Upper lobe of left lung (tissue), 4 donors: ENCODE results near the gene RMND5A.

Experiments used
- EP300 ChIP-seq, 4 donors: sonication (generic); formaldehyde crosslinking; IDR thresholded peaks; one replicate each; pipeline ENCODE4 v1.5.1; 2017; ENCODE audit warnings: antibody characterized with exemption in 4 of 4, control low read depth in 2 of 4
- POLR2A ChIP-seq, 4 donors: fragments of 450-650 bp; IDR thresholded peaks; one replicate each; pipeline ENCODE4 v1.5.1; 2016 to 2017; ENCODE audit warnings: antibody characterized with exemption in 4 of 4, mild to moderate bottlenecking in 2 of 4
- POLR2AphosphoS5 ChIP-seq, 2 donors: sonication (generic); formaldehyde crosslinking; IDR thresholded peaks; one replicate each; pipeline ENCODE4 v1.5.1; 2017; ENCODE audit warnings: antibody characterized with exemption in 2 of 2
- TF ChIP-seq, protein P1 (sequence below), 6 experiments: fragments of 450-650 bp in 4 of 6; fragments of 200-600 bp in 2 of 6; sonication (generic) in 2 of 6; IDR thresholded peaks; one replicate each; pipeline ENCODE4 v1.5.1; 2016 to 2019; ENCODE audit warnings: antibody characterized with exemption in 6 of 6

DNA sequence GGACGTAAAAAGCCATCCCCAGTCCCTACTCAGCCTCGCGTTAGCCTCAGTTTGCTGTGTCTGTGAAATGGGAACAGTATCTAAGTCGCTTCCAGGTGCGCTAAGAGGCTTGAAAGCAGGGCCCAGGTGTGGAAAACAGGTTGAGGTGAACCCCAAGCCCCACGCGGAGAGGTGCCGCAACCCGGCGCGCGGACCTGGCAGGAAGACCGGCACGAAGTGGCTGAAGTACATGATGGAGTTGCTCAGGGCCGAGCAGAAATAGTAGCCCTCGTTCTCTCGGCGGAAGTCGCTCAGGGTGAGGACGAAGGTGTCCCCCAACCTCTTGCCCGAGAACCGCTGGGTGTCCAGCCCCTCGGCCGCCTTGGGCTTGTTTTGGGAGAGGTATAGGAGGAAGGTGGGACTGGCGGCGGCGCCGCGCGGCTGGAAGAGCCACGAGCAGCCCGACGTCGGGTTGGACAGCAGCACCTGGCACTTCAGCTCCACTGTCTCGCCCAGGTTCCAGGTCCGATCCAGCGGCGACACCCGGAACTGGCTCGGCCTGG lies 70.1 kb downstream of the RMND5A start:
- TF ChIP-seq POLR2AphosphoS5 (IDR thresholded peaks at IDR 0.05) = no peak
- no peak for TF ChIP-seq POLR2A (IDR thresholded peaks at IDR 0.05)
- TF ChIP-seq, protein P1, sequence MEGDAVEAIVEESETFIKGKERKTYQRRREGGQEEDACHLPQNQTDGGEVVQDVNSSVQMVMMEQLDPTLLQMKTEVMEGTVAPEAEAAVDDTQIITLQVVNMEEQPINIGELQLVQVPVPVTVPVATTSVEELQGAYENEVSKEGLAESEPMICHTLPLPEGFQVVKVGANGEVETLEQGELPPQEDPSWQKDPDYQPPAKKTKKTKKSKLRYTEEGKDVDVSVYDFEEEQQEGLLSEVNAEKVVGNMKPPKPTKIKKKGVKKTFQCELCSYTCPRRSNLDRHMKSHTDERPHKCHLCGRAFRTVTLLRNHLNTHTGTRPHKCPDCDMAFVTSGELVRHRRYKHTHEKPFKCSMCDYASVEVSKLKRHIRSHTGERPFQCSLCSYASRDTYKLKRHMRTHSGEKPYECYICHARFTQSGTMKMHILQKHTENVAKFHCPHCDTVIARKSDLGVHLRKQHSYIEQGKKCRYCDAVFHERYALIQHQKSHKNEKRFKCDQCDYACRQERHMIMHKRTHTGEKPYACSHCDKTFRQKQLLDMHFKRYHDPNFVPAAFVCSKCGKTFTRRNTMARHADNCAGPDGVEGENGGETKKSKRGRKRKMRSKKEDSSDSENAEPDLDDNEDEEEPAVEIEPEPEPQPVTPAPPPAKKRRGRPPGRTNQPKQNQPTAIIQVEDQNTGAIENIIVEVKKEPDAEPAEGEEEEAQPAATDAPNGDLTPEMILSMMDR (IDR thresholded peaks at IDR 0.05) = no peak
- TF ChIP-seq EP300 (IDR thresholded peaks at IDR 0.05) = no peak
